Measurements from ENCODE around the gene FBLN1. TPM values are rescaled to one million over a fixed set of nuclear protein-coding genes. Genes with fewer than 3 reads are reported as not detected.

The FBLN1 gene
- total RNA-seq, 1 experiment from 2014 or later, result 28.6 TPM

DNA sequence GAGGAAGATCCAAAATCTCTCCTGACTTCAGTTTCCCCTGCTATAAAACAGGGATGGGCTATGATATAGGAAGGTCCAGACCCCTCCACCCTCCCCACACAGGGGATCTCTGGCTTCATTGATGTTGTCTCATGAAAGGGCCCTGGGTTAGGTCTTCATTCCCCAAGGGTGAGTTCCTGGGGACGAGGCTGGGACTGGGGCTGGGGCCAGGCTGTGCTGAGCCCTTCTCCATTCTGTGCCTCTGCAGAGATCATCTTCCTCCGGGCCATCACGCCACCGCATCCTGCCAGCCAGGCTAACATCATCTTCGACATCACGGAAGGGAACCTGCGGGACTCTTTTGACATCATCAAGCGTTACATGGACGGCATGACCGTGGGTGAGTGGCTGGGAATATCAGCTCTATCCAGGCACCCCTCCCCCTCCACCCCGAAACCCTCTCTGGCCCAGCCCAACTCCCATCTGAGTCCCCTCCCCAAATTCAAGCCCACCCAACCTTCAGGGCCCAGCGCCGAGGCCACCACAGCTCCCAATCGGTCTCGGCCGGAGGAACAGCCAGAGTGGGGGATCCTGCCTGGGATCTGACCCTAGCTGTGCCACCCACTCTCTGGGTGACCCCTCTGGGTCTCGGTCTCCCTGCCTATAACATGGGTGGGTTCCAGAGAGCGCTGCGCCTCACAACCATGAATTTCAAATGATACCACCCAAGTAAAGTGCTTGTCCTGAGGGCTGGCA is 74.2 kb downstream of the FBLN1 start:
- H3K27me3 Mint-ChIP-seq (ENCODE audit: unreplicated experiment), result no peaks in the 10 kb centered on the region
- CTCF ChIA-PET, result no interaction called here
- peak overlapping the region; percentile 21 for H3K4me3 Mint-ChIP-seq (ENCODE audit: low read depth, unreplicated experiment)
- no peak for DNase-seq
- H3K9me3 Mint-ChIP-seq (ENCODE audit: low read depth, unreplicated experiment), result no peaks in the 10 kb centered on the region
- peaks cover 25% of the 10 kb centered on the region for H3K4me1 Mint-ChIP-seq (ENCODE audit: low read depth, unreplicated experiment)
- H3K36me3 Mint-ChIP-seq (ENCODE audit: insufficient read depth, unreplicated experiment), result peaks cover 5% of the 10 kb centered on the region
- intact Hi-C loops (cut with micrococcal nuclease; ENCODE audit: unreplicated experiment), result loop anchor here (10.0 kb wide), 1 partner anchor 288 kb away; no protein-coding TSS in a partner anchor
- H3K27ac Mint-ChIP-seq (ENCODE audit: unreplicated experiment), result peak overlapping the region; percentile 69
- BruUV-seq (replicated peaks), result no TSS peak
- TF ChIP-seq, protein P1, sequence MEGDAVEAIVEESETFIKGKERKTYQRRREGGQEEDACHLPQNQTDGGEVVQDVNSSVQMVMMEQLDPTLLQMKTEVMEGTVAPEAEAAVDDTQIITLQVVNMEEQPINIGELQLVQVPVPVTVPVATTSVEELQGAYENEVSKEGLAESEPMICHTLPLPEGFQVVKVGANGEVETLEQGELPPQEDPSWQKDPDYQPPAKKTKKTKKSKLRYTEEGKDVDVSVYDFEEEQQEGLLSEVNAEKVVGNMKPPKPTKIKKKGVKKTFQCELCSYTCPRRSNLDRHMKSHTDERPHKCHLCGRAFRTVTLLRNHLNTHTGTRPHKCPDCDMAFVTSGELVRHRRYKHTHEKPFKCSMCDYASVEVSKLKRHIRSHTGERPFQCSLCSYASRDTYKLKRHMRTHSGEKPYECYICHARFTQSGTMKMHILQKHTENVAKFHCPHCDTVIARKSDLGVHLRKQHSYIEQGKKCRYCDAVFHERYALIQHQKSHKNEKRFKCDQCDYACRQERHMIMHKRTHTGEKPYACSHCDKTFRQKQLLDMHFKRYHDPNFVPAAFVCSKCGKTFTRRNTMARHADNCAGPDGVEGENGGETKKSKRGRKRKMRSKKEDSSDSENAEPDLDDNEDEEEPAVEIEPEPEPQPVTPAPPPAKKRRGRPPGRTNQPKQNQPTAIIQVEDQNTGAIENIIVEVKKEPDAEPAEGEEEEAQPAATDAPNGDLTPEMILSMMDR (IDR thresholded peaks at IDR 0.05; ENCODE audit: unreplicated experiment), result no peak

DNA sequence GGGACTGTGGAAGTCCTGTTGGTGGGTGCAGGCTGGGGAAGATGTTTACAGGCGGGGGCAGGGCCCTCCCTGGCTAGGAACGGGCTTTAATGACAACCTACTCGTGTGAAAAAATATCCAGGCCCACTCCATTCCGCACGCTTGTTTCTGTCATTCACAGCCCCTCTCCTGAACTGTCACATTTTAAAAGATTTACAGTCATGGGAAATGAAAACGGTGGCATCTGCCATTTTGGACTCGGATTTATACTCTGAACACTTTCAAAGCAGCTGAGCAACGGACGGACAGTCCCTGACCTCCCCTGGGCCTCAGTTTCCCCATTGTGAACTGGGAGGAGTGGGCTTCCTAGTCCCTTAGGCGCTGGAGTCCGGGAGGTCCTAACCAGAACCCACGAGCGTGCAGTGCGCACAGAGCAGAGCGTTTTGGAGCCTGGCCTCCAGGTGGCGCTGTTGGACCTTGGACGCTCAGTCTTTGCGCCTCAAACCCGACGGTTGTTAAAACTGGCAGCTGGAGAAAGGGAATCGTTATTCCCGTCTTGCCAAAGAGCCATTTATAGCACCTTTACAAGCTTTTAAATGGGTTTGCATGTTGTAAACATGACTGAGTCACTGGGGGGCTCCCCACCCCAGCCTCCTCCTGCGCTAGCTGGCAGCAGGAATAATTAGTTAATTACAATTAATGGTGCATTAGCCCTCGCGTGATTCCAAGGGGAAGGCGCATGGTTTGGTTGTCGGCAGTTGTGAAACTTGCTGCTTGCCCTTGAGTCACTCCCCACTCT is 75.3 kb downstream of the FBLN1 start:
- BruUV-seq (replicated peaks), result no TSS peak
- Mint-ChIP-seq H3K4me3 (ENCODE audit: low read depth, unreplicated experiment) (peak overlapping the region; percentile 21), H3K9me3 (ENCODE audit: low read depth, unreplicated experiment) (no peaks in the 10 kb centered on the region), H3K27me3 (ENCODE audit: unreplicated experiment) (no peaks in the 10 kb centered on the region), H3K27ac (ENCODE audit: unreplicated experiment) (peak overlapping the region; percentile 69), H3K4me1 (ENCODE audit: low read depth, unreplicated experiment) (peaks cover 18% of the 10 kb centered on the region), H3K36me3 (ENCODE audit: insufficient read depth, unreplicated experiment) (no peaks in the 10 kb centered on the region)
- CTCF ChIA-PET, result interaction anchor here (0.7 to 1.0 kb wide), 3 partner anchors 27 to 476 kb away, joined by 3 to 5 read pairs (median 3); no protein-coding TSS in a partner anchor
- DNase-seq, result peak; percentile 91
- TF ChIP-seq, protein P1 (IDR thresholded peaks at IDR 0.05; ENCODE audit: unreplicated experiment), result peak; percentile 96
- intact Hi-C loops (cut with micrococcal nuclease; ENCODE audit: unreplicated experiment), result loop anchor here (1.0 to 10.0 kb wide), 4 partner anchors 61 to 399 kb away; partner anchors contain the start of gene WNT7B

DNA sequence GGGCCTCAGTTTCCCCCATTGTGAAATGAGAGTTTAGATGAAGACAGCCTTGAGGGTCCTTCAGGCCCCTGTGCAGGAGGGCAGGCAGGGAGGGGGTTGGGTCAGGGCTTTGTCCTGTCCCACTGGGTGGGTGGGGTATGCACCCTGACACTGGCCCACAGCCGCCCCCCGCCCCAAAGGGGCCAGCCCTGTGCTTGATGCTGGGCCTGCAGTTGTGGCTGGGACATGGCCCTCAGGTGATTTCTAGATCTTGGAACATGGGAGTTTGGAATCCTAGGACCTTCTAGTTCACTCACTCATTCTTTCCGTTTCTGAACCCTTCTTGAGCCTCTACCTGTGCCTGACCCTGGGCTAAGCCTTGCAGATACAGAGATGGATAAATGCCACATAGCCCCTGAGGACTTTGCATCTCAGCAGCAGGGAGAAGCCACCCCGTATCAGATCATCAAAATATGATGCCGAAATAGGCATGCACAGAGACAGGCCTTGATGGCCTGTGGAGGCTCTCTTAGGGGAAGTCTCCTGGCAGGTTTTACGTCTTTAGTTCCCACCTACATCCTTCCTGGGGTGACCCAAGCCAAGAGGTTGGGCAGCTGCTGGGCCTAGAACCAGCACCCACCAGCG is 76.0 kb downstream of the FBLN1 start:
- CTCF ChIA-PET, result interaction anchor here (0.7 to 1.0 kb wide), 3 partner anchors 26 to 475 kb away, joined by 3 to 5 read pairs (median 3); no protein-coding TSS in a partner anchor
- BruUV-seq (replicated peaks), result no TSS peak
- Mint-ChIP-seq H3K27ac (ENCODE audit: unreplicated experiment) (peak overlapping the region; percentile 69), H3K4me3 (ENCODE audit: low read depth, unreplicated experiment) (no peak overlapping the region), H3K36me3 (ENCODE audit: insufficient read depth, unreplicated experiment) (no peaks in the 10 kb centered on the region), H3K9me3 (ENCODE audit: low read depth, unreplicated experiment) (no peaks in the 10 kb centered on the region), H3K27me3 (ENCODE audit: unreplicated experiment) (no peaks in the 10 kb centered on the region), H3K4me1 (ENCODE audit: low read depth, unreplicated experiment) (peaks cover 24% of the 10 kb centered on the region)
- TF ChIP-seq, protein P1 (IDR thresholded peaks at IDR 0.05; ENCODE audit: unreplicated experiment), result no peak
- intact Hi-C loops (cut with micrococcal nuclease; ENCODE audit: unreplicated experiment), result loop anchor here (1.0 to 10.0 kb wide), 4 partner anchors 60 to 399 kb away; partner anchors contain the start of gene WNT7B
- DNase-seq, result no peak

DNA sequence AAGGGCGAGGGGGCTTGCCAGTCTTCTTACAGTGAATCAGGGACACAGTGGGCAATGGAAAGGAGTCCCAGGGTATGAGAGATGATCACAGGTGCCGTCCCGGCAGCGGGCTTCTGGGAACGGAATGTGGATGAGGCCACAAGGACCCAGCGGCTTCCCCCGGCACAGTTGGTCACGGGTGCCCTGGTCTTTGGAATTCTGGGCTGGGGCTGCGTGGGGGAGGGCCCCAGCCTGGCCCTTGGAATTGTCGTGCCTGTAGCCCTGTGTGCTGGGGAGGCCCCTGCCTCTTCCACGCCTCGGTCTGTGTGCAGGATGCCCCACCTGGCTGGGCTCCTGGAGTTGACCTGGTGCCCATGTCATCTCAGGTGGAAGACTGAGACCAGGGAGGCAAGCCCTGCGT is 76.6 kb downstream of the FBLN1 start:
- no peak for DNase-seq
- no peaks in the 10 kb centered on the region for H3K36me3 Mint-ChIP-seq (ENCODE audit: insufficient read depth, unreplicated experiment)
- CTCF ChIA-PET, result no interaction called here
- intact Hi-C loops (cut with micrococcal nuclease; ENCODE audit: unreplicated experiment), result loop anchor here (2.0 to 10.0 kb wide), 3 partner anchors 59 to 285 kb away; no protein-coding TSS in a partner anchor
- H3K27me3 Mint-ChIP-seq (ENCODE audit: unreplicated experiment), result no peaks in the 10 kb centered on the region
- H3K9me3 Mint-ChIP-seq (ENCODE audit: low read depth, unreplicated experiment), result no peaks in the 10 kb centered on the region
- peaks cover 27% of the 10 kb centered on the region for H3K4me1 Mint-ChIP-seq (ENCODE audit: low read depth, unreplicated experiment)
- H3K27ac Mint-ChIP-seq (ENCODE audit: unreplicated experiment), result no peak overlapping the region
- TF ChIP-seq, protein P1 (IDR thresholded peaks at IDR 0.05; ENCODE audit: unreplicated experiment), result no peak
- no peak overlapping the region for H3K4me3 Mint-ChIP-seq (ENCODE audit: low read depth, unreplicated experiment)
- no TSS peak for BruUV-seq (replicated peaks)
